Measurements from ENCODE around the gene RCSD1.

DNA sequence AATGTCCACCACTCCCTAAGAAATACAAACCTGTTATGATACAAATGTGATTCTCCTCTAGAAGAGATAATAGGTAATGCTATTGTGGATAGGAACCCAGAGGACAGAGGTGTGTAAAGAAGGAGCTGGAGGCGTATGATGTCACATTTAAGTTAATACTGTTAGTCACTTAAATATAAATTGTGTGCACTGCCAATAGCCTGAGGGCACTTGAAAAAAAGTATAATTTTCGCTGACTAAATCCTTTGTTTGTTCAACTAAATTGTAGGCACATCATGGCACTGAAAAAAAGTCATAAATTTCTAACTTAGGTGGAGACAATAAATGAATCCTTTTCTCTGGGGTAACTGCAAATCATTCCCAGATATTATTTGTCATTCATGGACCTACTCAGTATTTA, 4.4 kb downstream of the RCSD1 start:
- TF ChIP-seq, protein P1, sequence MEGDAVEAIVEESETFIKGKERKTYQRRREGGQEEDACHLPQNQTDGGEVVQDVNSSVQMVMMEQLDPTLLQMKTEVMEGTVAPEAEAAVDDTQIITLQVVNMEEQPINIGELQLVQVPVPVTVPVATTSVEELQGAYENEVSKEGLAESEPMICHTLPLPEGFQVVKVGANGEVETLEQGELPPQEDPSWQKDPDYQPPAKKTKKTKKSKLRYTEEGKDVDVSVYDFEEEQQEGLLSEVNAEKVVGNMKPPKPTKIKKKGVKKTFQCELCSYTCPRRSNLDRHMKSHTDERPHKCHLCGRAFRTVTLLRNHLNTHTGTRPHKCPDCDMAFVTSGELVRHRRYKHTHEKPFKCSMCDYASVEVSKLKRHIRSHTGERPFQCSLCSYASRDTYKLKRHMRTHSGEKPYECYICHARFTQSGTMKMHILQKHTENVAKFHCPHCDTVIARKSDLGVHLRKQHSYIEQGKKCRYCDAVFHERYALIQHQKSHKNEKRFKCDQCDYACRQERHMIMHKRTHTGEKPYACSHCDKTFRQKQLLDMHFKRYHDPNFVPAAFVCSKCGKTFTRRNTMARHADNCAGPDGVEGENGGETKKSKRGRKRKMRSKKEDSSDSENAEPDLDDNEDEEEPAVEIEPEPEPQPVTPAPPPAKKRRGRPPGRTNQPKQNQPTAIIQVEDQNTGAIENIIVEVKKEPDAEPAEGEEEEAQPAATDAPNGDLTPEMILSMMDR (IDR thresholded peaks at IDR 0.05): no peak
- TF ChIP-seq POLR2A (IDR thresholded peaks at IDR 0.05): no peak
